AG04449 (cell line): ENCODE measurements around the gene RTL5.

ENCODE experiments used
- CTCF ChIA-PET: fragments of 350-600 bp; formaldehyde crosslinking; extraction: SDS; loops from one replicate; lab custom pipeline; 2021; ENCODE audit warnings: antibody characterized with exemption; lab: Yijun Ruan, JAX
- POLR2A ChIA-PET: fragments of 400-600, 350-600 bp; formaldehyde crosslinking; extraction: SDS; loops from one replicate; lab custom pipeline; 2020; ENCODE audit warnings: antibody characterized with exemption, inconsistent platforms; lab: Yijun Ruan, JAX
- DNase-seq: peaks from one replicate; pipeline ENCODE4 v3.0.0-alpha.2; 2010; ENCODE audit warnings: low read depth, low spot score
- H3K4me3 ChIP-seq: 2 replicates; pipeline ENCODE4 v1.5.1; 2011; ENCODE audit warnings: low read depth, mild to moderate bottlenecking, control low read depth, low read length
- TF ChIP-seq, protein P1 (sequence below): IDR thresholded peaks from one replicate; pipeline ENCODE4 v1.5.1; 2011; ENCODE audit warnings: mild to moderate bottlenecking, moderate library complexity, low read length, control low read depth, inconsistent platforms; ENCODE audit not compliant: insufficient read depth; ENCODE audit errors: missing control alignments

The RTL5 gene

DNA sequence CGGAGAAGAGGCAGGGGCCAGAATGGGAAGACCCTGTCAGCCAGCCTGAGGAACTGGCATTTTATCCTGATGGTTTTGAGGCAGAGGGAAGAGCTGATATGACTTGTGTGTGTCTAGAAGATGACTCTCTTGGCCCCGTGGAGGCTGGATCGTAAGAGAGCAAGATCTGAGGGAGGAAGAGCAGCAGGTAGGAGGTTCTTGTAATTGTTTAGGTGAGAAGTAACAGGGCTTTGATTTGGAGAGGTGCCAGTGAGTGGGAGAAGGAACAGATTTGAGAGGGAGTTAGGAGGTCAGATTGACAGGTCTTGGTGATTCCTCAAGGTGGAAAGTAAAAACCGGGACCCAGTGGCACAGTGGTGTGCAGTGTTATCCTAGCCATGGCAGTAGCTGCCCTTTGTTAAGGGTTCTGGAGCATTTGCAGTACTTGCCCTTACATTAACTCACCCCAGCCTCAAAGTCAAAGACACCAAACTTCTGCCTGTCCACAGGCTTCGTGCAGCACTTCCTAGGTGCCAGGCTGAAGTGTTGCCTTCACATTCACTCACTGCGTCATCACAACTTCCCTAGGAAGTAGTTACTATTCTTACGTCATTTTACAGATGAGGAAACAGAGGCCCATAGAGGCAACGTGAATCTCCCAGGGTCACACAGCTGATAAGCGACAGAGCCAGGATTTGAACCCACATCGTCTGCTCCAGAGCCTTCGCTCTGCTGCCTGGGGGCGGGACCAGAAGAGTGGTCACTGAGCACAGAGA lies 23.7 kb downstream of the RTL5 start:
- ChIA-PET POLR2A (no interaction called here), CTCF (interaction anchor here (1.6 to 2.3 kb wide), 2 partner anchors 12 to 110 kb away, joined by 6 read pairs; no protein-coding TSS in a partner anchor)
- TF ChIP-seq, protein P1, sequence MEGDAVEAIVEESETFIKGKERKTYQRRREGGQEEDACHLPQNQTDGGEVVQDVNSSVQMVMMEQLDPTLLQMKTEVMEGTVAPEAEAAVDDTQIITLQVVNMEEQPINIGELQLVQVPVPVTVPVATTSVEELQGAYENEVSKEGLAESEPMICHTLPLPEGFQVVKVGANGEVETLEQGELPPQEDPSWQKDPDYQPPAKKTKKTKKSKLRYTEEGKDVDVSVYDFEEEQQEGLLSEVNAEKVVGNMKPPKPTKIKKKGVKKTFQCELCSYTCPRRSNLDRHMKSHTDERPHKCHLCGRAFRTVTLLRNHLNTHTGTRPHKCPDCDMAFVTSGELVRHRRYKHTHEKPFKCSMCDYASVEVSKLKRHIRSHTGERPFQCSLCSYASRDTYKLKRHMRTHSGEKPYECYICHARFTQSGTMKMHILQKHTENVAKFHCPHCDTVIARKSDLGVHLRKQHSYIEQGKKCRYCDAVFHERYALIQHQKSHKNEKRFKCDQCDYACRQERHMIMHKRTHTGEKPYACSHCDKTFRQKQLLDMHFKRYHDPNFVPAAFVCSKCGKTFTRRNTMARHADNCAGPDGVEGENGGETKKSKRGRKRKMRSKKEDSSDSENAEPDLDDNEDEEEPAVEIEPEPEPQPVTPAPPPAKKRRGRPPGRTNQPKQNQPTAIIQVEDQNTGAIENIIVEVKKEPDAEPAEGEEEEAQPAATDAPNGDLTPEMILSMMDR = no peak
- DNase-seq = no peak
- no peak overlapping the region for H3K4me3 ChIP-seq

DNA sequence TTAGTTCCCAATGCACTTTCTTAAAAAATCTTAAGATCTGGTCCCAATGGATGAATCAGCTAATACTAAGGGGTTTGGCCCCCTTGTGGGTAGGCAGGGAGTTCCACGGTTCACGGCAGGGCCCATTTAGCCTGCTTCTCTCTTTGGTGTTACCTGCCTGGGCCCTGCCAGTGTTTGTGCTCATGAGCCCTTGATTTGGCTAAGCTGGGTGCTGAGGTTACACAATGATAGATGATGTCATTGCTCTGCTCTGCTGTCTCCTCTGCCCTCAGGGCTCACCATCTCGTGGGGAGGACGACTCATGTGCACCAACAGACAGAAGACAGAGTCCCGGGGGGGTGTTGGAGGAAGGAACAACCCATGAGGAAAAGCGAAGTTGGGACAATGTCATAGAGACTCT lies 24.4 kb downstream of the RTL5 start:
- DNase-seq = no peak
- TF ChIP-seq, protein P1 = no peak
- H3K4me3 ChIP-seq = no peak overlapping the region
- POLR2A ChIA-PET = no interaction called here
- CTCF ChIA-PET = interaction anchor here (2.3 kb wide), 1 partner anchor 109 kb away, joined by 6 read pairs; no protein-coding TSS in a partner anchor

DNA sequence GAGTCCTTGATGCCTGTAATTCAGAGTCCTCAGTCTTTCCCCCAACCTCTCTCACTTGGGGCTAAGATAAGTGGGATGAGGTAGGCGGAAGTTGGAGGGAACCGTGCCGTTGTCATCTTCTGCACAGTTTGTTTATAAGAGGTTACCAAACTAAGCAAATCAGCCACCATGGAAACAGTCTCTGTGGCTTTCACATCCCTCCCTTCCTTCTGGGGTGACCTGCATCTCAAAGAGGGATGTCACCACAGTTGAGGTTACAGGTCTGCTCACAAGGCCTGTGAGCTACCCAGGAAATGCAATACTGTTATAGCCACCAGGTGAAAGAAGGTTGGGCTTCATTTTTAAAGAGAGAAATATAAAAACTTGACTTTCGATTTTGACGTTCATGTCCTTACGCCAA lies 26.3 kb downstream of the RTL5 start:
- POLR2A ChIA-PET = no interaction called here
- CTCF ChIA-PET = no interaction called here

DNA sequence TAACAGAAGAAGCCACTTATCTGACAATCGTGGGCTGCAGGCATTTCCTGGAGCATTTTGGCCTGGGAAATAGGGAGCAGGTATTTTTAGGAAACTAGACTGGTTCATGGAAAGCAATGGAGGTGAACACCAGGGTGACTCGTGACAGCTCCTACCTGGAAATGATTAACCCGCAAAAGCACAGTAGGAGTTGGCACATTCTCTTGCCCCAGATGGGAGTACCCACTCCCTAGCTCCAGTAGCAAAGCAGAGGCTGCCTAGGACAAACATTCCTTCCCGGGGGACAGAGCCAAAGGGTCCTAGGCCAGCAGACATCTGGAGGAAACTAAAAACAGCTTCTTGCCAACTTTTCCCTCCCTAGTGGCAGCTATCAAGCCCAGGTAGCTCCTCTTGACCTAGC lies 29.0 kb downstream of the RTL5 start:
- ChIA-PET CTCF (interaction anchor here (1.4 kb wide), 1 partner anchor 23 kb away, joined by 3 read pairs; no protein-coding TSS in a partner anchor), POLR2A (no interaction called here)
- no peak for DNase-seq
- TF ChIP-seq, protein P1 = no peak
- H3K4me3 ChIP-seq = no peak overlapping the region

More for the DNA sequence above, 26.3 kb downstream of the RTL5 start:
- TF ChIP-seq, protein P1 = no peak
- DNase-seq = no peak
- no peak overlapping the region for H3K4me3 ChIP-seq

- ChIA-PET CTCF (no interaction called here), POLR2A (no interaction called here)
- TF ChIP-seq, protein P1 = no peak
- no peak overlapping the region for H3K4me3 ChIP-seq
- DNase-seq = no peak
These were observed 29.6 kb downstream of the RTL5 start for GRCh38 chrX:72102126-72102525.

GRCh38 chrX:72101597-72102037 lies 30.1 kb downstream of the RTL5 start:
- TF ChIP-seq, protein P1 = no peak
- no peak for DNase-seq
- CTCF ChIA-PET = no interaction called here
- H3K4me3 ChIP-seq = no peak overlapping the region
- POLR2A ChIA-PET = no interaction called here
